ENCODE data around the gene PRKAG1.

PRKAG1 gene

DNA sequence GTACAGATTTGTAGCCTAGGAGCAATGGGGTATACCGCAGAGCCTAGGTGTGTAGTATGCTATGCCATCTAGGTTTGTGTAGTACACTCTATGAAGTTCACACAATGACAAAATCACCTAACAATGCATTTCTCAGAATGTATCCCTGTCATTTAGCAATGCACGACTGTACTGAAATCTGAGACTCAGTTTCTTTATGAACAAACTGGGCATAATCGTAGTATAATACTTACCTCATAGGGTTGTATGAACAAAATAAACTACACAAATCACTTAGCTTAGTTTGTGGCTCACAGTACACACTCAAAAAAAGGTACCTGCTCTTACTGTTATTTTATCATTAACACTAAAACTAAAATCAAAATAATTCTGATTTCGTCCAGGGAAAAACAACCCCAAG is 6.9 kb upstream of the PRKAG1 start:
- no peak overlapping the region for H3K4me3 ChIP-seq (ENCODE audit: low read depth, low read length, poor library complexity, severe bottlenecking)
- H3K27ac ChIP-seq (ENCODE audit: low read depth, low read length, poor library complexity, severe bottlenecking) = no peak overlapping the region
- no peaks in the 10 kb centered on the region for H3K79me2 ChIP-seq (ENCODE audit: insufficient read depth, low read length)
- H3K9ac ChIP-seq (ENCODE audit: low read length) = no peak overlapping the region
- H3K9me3 ChIP-seq (ENCODE audit: low read length) = no peaks in the 10 kb centered on the region
- no peaks in the 10 kb centered on the region for H3F3A ChIP-seq (ENCODE audit: insufficient read depth, low read length)
- no peaks in the 10 kb centered on the region for H4K20me1 ChIP-seq (ENCODE audit: insufficient read depth, low read length)
- TF ChIP-seq, protein P1, sequence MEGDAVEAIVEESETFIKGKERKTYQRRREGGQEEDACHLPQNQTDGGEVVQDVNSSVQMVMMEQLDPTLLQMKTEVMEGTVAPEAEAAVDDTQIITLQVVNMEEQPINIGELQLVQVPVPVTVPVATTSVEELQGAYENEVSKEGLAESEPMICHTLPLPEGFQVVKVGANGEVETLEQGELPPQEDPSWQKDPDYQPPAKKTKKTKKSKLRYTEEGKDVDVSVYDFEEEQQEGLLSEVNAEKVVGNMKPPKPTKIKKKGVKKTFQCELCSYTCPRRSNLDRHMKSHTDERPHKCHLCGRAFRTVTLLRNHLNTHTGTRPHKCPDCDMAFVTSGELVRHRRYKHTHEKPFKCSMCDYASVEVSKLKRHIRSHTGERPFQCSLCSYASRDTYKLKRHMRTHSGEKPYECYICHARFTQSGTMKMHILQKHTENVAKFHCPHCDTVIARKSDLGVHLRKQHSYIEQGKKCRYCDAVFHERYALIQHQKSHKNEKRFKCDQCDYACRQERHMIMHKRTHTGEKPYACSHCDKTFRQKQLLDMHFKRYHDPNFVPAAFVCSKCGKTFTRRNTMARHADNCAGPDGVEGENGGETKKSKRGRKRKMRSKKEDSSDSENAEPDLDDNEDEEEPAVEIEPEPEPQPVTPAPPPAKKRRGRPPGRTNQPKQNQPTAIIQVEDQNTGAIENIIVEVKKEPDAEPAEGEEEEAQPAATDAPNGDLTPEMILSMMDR (IDR thresholded peaks at IDR 0.05; ENCODE audit: low read length) = no peak
- TF ChIP-seq EZH2 (IDR thresholded peaks at IDR 0.05; ENCODE audit: borderline replicate concordance, low read length) = no peak
- no peak overlapping the region for H3K4me2 ChIP-seq (ENCODE audit: low read length)
- no peaks in the 10 kb centered on the region for H3K9me2 ChIP-seq (ENCODE audit: low read depth, low read length)
- H3K36me3 ChIP-seq (ENCODE audit: insufficient read depth, low read length) = peaks cover 97% of the 10 kb centered on the region
- no peaks in the 10 kb centered on the region for H3K4me1 ChIP-seq (ENCODE audit: insufficient read depth, low read length, severe bottlenecking)
- no peaks in the 10 kb centered on the region for H3K27me3 ChIP-seq (ENCODE audit: insufficient read depth, low read length)
- no peak overlapping the region for H2AFZ ChIP-seq (ENCODE audit: low read length)

DNA sequence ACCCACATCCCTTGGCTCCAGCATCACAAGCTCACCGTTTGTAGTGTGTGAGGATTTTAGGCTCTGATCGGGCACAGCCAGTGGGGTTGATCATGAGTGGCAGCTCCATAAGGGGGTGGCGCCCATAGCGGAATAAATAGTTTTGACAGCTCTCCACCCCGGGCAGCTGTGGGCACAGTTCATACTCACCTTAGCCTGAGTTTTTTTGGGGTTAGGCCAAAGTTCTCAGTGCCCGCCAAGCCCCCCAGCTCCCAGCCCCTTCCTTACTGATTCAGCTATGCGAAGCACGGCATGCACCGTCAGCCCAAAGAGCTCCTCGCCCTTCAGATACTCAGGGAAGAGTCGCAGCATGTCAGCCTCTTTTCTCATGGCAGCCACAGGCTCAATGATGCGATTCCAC is 6.0 kb upstream of the PRKAG1 start:
- Histone ChIP-seq H3K9ac (ENCODE audit: low read length) (no peak overlapping the region), H4K20me1 (ENCODE audit: insufficient read depth, low read length) (no peaks in the 10 kb centered on the region), H3K36me3 (ENCODE audit: insufficient read depth, low read length) (peaks cover 88% of the 10 kb centered on the region), H3K27me3 (ENCODE audit: insufficient read depth, low read length) (no peaks in the 10 kb centered on the region), H3K27ac (ENCODE audit: low read depth, low read length, poor library complexity, severe bottlenecking) (no peak overlapping the region), H3K4me2 (ENCODE audit: low read length) (no peak overlapping the region), H3K9me2 (ENCODE audit: low read depth, low read length) (no peaks in the 10 kb centered on the region), H3K79me2 (ENCODE audit: insufficient read depth, low read length) (no peaks in the 10 kb centered on the region), H2AFZ (ENCODE audit: low read length) (no peak overlapping the region), H3F3A (ENCODE audit: insufficient read depth, low read length) (peaks cover 2% of the 10 kb centered on the region; the same call in 1 of the 2 replicates), H3K9me3 (ENCODE audit: low read length) (no peaks in the 10 kb centered on the region), H3K4me3 (ENCODE audit: low read depth, low read length, poor library complexity, severe bottlenecking) (no peak overlapping the region), H3K4me1 (ENCODE audit: insufficient read depth, low read length, severe bottlenecking) (peaks cover 5% of the 10 kb centered on the region)
- TF ChIP-seq EZH2 (IDR thresholded peaks at IDR 0.05; ENCODE audit: borderline replicate concordance, low read length) = no peak
- TF ChIP-seq, protein P1 (IDR thresholded peaks at IDR 0.05; ENCODE audit: low read length) = no peak

DNA sequence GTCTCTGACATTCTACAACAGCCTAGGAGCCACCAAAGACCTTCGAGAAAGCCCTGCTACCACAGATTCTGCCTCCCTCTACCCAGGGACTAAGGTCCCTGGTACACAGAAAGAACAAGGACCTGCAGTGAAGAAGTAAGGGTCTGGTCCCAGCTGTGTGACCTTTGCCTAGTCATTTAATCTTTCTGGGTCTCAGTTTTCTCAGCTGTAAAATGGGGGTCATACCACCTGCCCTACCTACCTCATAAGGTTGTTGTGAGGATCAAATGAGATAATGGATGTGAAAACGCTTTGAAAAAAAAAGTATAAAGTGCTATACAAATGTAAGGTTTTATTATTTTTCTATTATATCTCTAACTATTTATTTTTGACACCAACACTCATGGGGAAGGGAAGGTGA is 5.2 kb upstream of the PRKAG1 start:
- Histone ChIP-seq H3K9me3 (ENCODE audit: low read length) (no peaks in the 10 kb centered on the region), H3K4me2 (ENCODE audit: low read length) (no peak overlapping the region), H4K20me1 (ENCODE audit: insufficient read depth, low read length) (no peaks in the 10 kb centered on the region), H3K79me2 (ENCODE audit: insufficient read depth, low read length) (no peaks in the 10 kb centered on the region), H3K36me3 (ENCODE audit: insufficient read depth, low read length) (peaks cover 81% of the 10 kb centered on the region), H3K9ac (ENCODE audit: low read length) (no peak overlapping the region), H3K27me3 (ENCODE audit: insufficient read depth, low read length) (no peaks in the 10 kb centered on the region), H3K9me2 (ENCODE audit: low read depth, low read length) (no peaks in the 10 kb centered on the region), H3K4me3 (ENCODE audit: low read depth, low read length, poor library complexity, severe bottlenecking) (no peak overlapping the region), H2AFZ (ENCODE audit: low read length) (no peak overlapping the region), H3K27ac (ENCODE audit: low read depth, low read length, poor library complexity, severe bottlenecking) (no peak overlapping the region), H3F3A (ENCODE audit: insufficient read depth, low read length) (peaks cover 4% of the 10 kb centered on the region; the same call in 1 of the 2 replicates), H3K4me1 (ENCODE audit: insufficient read depth, low read length, severe bottlenecking) (peaks cover 12% of the 10 kb centered on the region)
- TF ChIP-seq, protein P1 (IDR thresholded peaks at IDR 0.05; ENCODE audit: low read length) = no peak
- no peak for TF ChIP-seq EZH2 (IDR thresholded peaks at IDR 0.05; ENCODE audit: borderline replicate concordance, low read length)
